ENCODE measurements around the gene ZFAND5.

DNA sequence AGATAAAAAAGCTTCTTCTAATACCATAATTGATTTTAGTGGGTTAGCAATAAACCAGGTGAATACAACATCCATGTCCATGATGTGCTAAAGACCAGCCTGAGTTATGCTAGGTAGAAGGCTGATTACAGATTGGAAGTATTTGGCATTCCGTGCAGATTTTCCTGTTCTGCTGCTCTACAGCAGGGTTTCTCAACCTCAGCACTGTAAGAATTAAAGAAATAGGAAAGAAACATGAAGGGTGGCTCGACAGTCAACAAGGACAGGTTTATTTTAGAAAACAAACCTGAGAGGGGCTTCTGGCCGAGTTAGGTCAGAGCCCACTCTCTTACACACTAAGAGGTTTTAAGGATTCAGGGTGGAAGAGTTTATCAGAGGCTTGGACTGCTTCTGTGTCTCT is 42.3 kb downstream of the ZFAND5 start:
- TF ChIP-seq HNF4G (IDR thresholded peaks at IDR 0.05): no peak
- TF ChIP-seq, protein P1, sequence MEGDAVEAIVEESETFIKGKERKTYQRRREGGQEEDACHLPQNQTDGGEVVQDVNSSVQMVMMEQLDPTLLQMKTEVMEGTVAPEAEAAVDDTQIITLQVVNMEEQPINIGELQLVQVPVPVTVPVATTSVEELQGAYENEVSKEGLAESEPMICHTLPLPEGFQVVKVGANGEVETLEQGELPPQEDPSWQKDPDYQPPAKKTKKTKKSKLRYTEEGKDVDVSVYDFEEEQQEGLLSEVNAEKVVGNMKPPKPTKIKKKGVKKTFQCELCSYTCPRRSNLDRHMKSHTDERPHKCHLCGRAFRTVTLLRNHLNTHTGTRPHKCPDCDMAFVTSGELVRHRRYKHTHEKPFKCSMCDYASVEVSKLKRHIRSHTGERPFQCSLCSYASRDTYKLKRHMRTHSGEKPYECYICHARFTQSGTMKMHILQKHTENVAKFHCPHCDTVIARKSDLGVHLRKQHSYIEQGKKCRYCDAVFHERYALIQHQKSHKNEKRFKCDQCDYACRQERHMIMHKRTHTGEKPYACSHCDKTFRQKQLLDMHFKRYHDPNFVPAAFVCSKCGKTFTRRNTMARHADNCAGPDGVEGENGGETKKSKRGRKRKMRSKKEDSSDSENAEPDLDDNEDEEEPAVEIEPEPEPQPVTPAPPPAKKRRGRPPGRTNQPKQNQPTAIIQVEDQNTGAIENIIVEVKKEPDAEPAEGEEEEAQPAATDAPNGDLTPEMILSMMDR (IDR thresholded peaks at IDR 0.05; ENCODE audit: low read depth, low read length, missing input control): no peak
- no peak for TF ChIP-seq RAD21 (IDR thresholded peaks at IDR 0.05)
- TF ChIP-seq GABPA (IDR thresholded peaks at IDR 0.05 in 1 of 2, conservative IDR thresholded peaks at IDR 0.05 in 1 of 2): no peak
- TF ChIP-seq SP1 (IDR thresholded peaks at IDR 0.05): no peak
- no peak for TF ChIP-seq RXRA (IDR thresholded peaks at IDR 0.05)
- TF ChIP-seq, protein P2, sequence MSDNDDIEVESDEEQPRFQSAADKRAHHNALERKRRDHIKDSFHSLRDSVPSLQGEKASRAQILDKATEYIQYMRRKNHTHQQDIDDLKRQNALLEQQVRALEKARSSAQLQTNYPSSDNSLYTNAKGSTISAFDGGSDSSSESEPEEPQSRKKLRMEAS (IDR thresholded peaks at IDR 0.05): no peak
- no peak for TF ChIP-seq JUND (IDR thresholded peaks at IDR 0.05)
- no peak for TF ChIP-seq YY1 (IDR thresholded peaks at IDR 0.05)
- TF ChIP-seq, protein P3, sequence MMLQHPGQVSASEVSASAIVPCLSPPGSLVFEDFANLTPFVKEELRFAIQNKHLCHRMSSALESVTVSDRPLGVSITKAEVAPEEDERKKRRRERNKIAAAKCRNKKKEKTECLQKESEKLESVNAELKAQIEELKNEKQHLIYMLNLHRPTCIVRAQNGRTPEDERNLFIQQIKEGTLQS (IDR thresholded peaks at IDR 0.05): no peak
- TF ChIP-seq TAF1 (conservative IDR thresholded peaks at IDR 0.05): no peak
- TF ChIP-seq, protein P4, sequence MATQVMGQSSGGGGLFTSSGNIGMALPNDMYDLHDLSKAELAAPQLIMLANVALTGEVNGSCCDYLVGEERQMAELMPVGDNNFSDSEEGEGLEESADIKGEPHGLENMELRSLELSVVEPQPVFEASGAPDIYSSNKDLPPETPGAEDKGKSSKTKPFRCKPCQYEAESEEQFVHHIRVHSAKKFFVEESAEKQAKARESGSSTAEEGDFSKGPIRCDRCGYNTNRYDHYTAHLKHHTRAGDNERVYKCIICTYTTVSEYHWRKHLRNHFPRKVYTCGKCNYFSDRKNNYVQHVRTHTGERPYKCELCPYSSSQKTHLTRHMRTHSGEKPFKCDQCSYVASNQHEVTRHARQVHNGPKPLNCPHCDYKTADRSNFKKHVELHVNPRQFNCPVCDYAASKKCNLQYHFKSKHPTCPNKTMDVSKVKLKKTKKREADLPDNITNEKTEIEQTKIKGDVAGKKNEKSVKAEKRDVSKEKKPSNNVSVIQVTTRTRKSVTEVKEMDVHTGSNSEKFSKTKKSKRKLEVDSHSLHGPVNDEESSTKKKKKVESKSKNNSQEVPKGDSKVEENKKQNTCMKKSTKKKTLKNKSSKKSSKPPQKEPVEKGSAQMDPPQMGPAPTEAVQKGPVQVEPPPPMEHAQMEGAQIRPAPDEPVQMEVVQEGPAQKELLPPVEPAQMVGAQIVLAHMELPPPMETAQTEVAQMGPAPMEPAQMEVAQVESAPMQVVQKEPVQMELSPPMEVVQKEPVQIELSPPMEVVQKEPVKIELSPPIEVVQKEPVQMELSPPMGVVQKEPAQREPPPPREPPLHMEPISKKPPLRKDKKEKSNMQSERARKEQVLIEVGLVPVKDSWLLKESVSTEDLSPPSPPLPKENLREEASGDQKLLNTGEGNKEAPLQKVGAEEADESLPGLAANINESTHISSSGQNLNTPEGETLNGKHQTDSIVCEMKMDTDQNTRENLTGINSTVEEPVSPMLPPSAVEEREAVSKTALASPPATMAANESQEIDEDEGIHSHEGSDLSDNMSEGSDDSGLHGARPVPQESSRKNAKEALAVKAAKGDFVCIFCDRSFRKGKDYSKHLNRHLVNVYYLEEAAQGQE (IDR thresholded peaks at IDR 0.05): no peak

Data from liver (tissue), 3 donors.